HCT116 (cell line): ENCODE results near the gene KRTAP1-5. TPM values are rescaled to one million over a fixed set of nuclear protein-coding genes. Genes with fewer than 3 reads are reported as not detected.
A peak's percentile ranks its signal among the peaks of the same experiment; 100 is the strongest.

Source experiments
- ATAC-seq: fragments of 200-7000 bp; cut with Tn5 transposase; 2 replicates; pipeline ENCODE4 v1.9.1; 2020; ENCODE audit warnings: mild to moderate bottlenecking, moderate library complexity
- BruUV-seq: library from RNA; stranded (reverse); fragments of 400-500 nt; replicated peaks from 2 replicates; lab custom pipeline; 2021; lab: Mats Ljungman, UMichigan
- CTCF ChIA-PET: fragments of 300-600 bp; sonication (Branson Sonifier 250); formaldehyde crosslinking; loops from one replicate; lab custom pipeline; 2021; ENCODE audit warnings: antibody characterized with exemption; lab: Charles Lee
- POLR2A ChIA-PET: fragments of 300-600, 350-600 bp; sonication (Branson Sonifier 250); formaldehyde crosslinking; loops from one replicate; lab custom pipeline; 2021; ENCODE audit warnings: antibody characterized with exemption; lab: Charles Lee
- RAD21 ChIA-PET, 2 experiments: fragments of 300-600 bp; sonication (Branson Sonifier 250); formaldehyde crosslinking; loops; one replicate each; lab custom pipeline; 2023; ENCODE audit warnings: low total read pairs in 2 of 2; ENCODE audit not compliant: uncharacterized antibody in 2 of 2, unreplicated experiment in 2 of 2, low non-redundant PET in 1 of 2; lab: Charles Lee
- DNase-seq: peaks from one replicate; pipeline ENCODE4 v3.0.0-alpha.2; 2010; ENCODE audit warnings: low read depth, low spot score
- H2AFZ ChIP-seq: fragments of 200-600 bp; shearing (Covaris generic), sonication (generic); 2 replicates; pipeline ENCODE4 v1.6.1; 2017; ENCODE audit warnings: low read depth, mixed run types, mixed read lengths, antibody characterized with exemption, low read length; ENCODE audit not compliant: poor library complexity, severe bottlenecking
- H3K27ac ChIP-seq: 2 replicates; pipeline ENCODE4 v1.5.1; 2012; ENCODE audit warnings: low read depth, low read length
- H3K27me3 ChIP-seq: fragments of 200-600 bp; sonication (generic); 2 replicates; pipeline ENCODE4 v1.6.1; 2016; ENCODE audit warnings: mixed run types, low read length, mixed read lengths; ENCODE audit not compliant: insufficient read depth
- H3K36me3 ChIP-seq, 2 experiments: fragments of 200-500 bp in 1 of 2; fragments of 200-600 bp in 1 of 2; sonication (Bioruptor generic) in 1 of 2; sonication (generic) in 1 of 2; 2 replicates each; pipeline versions ENCODE4 v1.5.1 to v1.6.1; 2014 to 2016; ENCODE audit warnings: low read length in 2 of 2, inconsistent platforms in 1 of 2, mixed read lengths in 1 of 2, mixed run types in 1 of 2; ENCODE audit not compliant: insufficient read depth in 2 of 2, control insufficient read depth in 1 of 2
- H3K4me1 ChIP-seq, 2 experiments: fragments of 200-600 bp in 1 of 2; sonication (generic) in 1 of 2; 2 replicates each; pipeline versions ENCODE4 v1.5.1 to v1.6.1; 2012 to 2017; ENCODE audit warnings: low read length in 2 of 2, inconsistent platforms in 1 of 2, mild to moderate bottlenecking in 1 of 2, mixed read lengths in 1 of 2, mixed run types in 1 of 2, moderate library complexity in 1 of 2; ENCODE audit not compliant: insufficient read depth in 2 of 2, control insufficient read depth in 1 of 2
- H3K4me2 ChIP-seq: fragments of 200-600 bp; sonication (generic); 2 replicates; pipeline ENCODE4 v1.6.1; 2017; ENCODE audit warnings: mixed run types, low read length, mixed read lengths
- H3K4me3 ChIP-seq, 2 experiments: fragments of 200-600 bp in 1 of 2; sonication (generic) in 1 of 2; replicated peaks in 1 of 2; 2 replicates each; pipeline ENCODE4 v1.5.1; 2011 to 2016; ENCODE audit warnings: low read length in 2 of 2, control low read depth in 1 of 2, low read depth in 1 of 2, mild to moderate bottlenecking in 1 of 2, mixed read lengths in 1 of 2, mixed run types in 1 of 2
- H3K79me2 ChIP-seq: fragments of 200-600 bp; sonication (generic); 2 replicates; pipeline ENCODE4 v1.6.1; 2017; ENCODE audit warnings: mild to moderate bottlenecking, mixed run types, low read length, moderate library complexity, mixed read lengths; ENCODE audit not compliant: insufficient read depth
- H3K9ac ChIP-seq: fragments of 200-600 bp; sonication (generic); 2 replicates; pipeline ENCODE4 v1.6.1; 2016; ENCODE audit warnings: low read length, mixed read lengths
- H3K9me2 ChIP-seq: fragments of 200-600 bp; sonication (generic), shearing (Covaris generic); 2 replicates; pipeline ENCODE4 v1.6.1; 2017; ENCODE audit warnings: mixed run types, mild to moderate bottlenecking, moderate library complexity; ENCODE audit not compliant: insufficient read depth
- H3K9me3 ChIP-seq, 2 experiments: fragments of 200-500 bp in 1 of 2; fragments of 200-600 bp in 1 of 2; sonication (Bioruptor generic) in 1 of 2; sonication (generic) in 1 of 2; 2 replicates each; pipeline ENCODE4 v1.6.1; 2014 to 2017; ENCODE audit warnings: low read length in 2 of 2, mixed read lengths in 2 of 2, inconsistent platforms in 1 of 2, low read depth in 1 of 2, mild to moderate bottlenecking in 1 of 2, mixed run types in 1 of 2, moderate library complexity in 1 of 2; ENCODE audit not compliant: control insufficient read depth in 1 of 2, insufficient read depth in 1 of 2
- H4K20me1 ChIP-seq: fragments of 200-600 bp; sonication (generic), shearing (Covaris generic); 2 replicates; pipeline ENCODE4 v1.6.1; 2017; ENCODE audit warnings: mixed run types, mild to moderate bottlenecking, moderate library complexity; ENCODE audit not compliant: insufficient read depth
- ATF3 ChIP-seq: IDR thresholded peaks from 2 replicates; pipeline ENCODE4 v1.6.1; 2012
- EZH2 ChIP-seq: fragments of 200-600 bp; sonication (generic); IDR thresholded peaks from 2 replicates; pipeline ENCODE4 v1.6.1; 2017; ENCODE audit warnings: antibody characterized with exemption, mixed run types
- FOSL1 ChIP-seq: IDR thresholded peaks from 2 replicates; pipeline ENCODE4 v1.6.1; 2012; ENCODE audit warnings: low read depth
- POLR2AphosphoS5 ChIP-seq: IDR thresholded peaks from 2 replicates; pipeline ENCODE4 v1.6.1; 2011; ENCODE audit warnings: mild to moderate bottlenecking, low read depth, low read length, moderate library complexity
- RAD21 ChIP-seq: IDR thresholded peaks from 2 replicates; pipeline ENCODE4 v1.6.1; 2012; ENCODE audit warnings: low read depth, mild to moderate bottlenecking
- REST ChIP-seq: IDR thresholded peaks from 2 replicates; pipeline ENCODE4 v1.6.1; 2012; ENCODE audit warnings: low read depth
- TCF7L2 ChIP-seq: IDR thresholded peaks from 2 replicates; pipeline ENCODE4 v1.7.0; 2011; ENCODE audit warnings: borderline replicate concordance, inconsistent platforms; ENCODE audit not compliant: insufficient read depth, insufficient read length; ENCODE audit errors: extremely low read depth
- YY1 ChIP-seq: IDR thresholded peaks from 2 replicates; pipeline ENCODE4 v1.6.1; 2011; ENCODE audit warnings: low read length, low read depth, moderate library complexity, mild to moderate bottlenecking; ENCODE audit not compliant: insufficient replicate concordance; ENCODE audit errors: extremely low read depth
- ZBTB33 ChIP-seq: IDR thresholded peaks from 2 replicates; pipeline ENCODE4 v1.6.1; 2011; ENCODE audit warnings: mild to moderate bottlenecking, low read length, moderate library complexity; ENCODE audit not compliant: insufficient replicate concordance; ENCODE audit errors: extremely low read depth
- ZFX ChIP-seq: fragments of 450-650 bp; IDR thresholded peaks from 2 replicates; pipeline ENCODE4 v1.6.1; 2017
- intact Hi-C: fragments of 100-400 bp; cut with micrococcal nuclease; formaldehyde crosslinking; loops from 2 replicates; pipeline ENCODE4 v1.10.0; 2022
- total RNA-seq: library from RNA; stranded (reverse); gene quantifications from one replicate; pipeline ENCODE4 v1.2.1, GENCODE V29; 2021; ENCODE audit not compliant: unreplicated experiment

Gene KRTAP1-5
- total RNA-seq, 1 experiment from 2014 or later, result not detected

- Histone ChIP-seq H3K4me3 (no peak within 1 kb of the TSS), H3K4me2 (no peak within 1 kb of the TSS), H4K20me1 (no peaks in the 10 kb centered on the region), H3K4me1 (peaks cover 4% of the 10 kb centered on the region in 2 experiments; a peak in 3 of 4 replicates), H3K9ac (no peak within 1 kb of the TSS), H3K9me2 (no peaks in the 10 kb centered on the region), H3K27me3 (no peaks in the 10 kb centered on the region), H3K9me3 (peaks cover 0 to 8% of the 10 kb centered on the region in 2 experiments; a peak in 1 of 4 replicates), H2AFZ (peak within 1 kb of the TSS; percentile 31), H3K27ac (no peak within 1 kb of the TSS), H3K36me3 (no peaks in the 10 kb centered on the region), H3K79me2 (no peaks in the 10 kb centered on the region)
- no peak for TF ChIP-seq ZBTB33
- TF ChIP-seq YY1, result no peak
- TF ChIP-seq TCF7L2, result no peak
- no peak for TF ChIP-seq EZH2
- TF ChIP-seq RAD21, result no peak
- no peak for TF ChIP-seq REST
- TF ChIP-seq FOSL1, result no peak
- no peak for TF ChIP-seq ATF3
- no peak for TF ChIP-seq POLR2AphosphoS5
- TF ChIP-seq ZFX, result no peak
- ChIA-PET POLR2A (no interaction called here), CTCF (no interaction called here), RAD21 (no interaction called here)
- ATAC-seq, result no peak
- intact Hi-C loops, result no loop called here
- no peak for DNase-seq
- BruUV-seq, result no TSS peak
Observed at GRCh38 chr17:40984226-40984625, 42.8 kb downstream of the KRTAP1-5 start, which contains the start of gene KRT40. Gene KRT40 (minus strand): TSS chr17:40984326. CDS start chr17:40984273, 53 bp downstream.
